ENCODE measurements around the gene PLAGL2.
"Not testable (repeated sequence)": the region's sequence is repeated elsewhere in the genome, so short reads cannot be mapped to it uniquely, and the experiment has no call there.

Gene PLAGL2, protein sequence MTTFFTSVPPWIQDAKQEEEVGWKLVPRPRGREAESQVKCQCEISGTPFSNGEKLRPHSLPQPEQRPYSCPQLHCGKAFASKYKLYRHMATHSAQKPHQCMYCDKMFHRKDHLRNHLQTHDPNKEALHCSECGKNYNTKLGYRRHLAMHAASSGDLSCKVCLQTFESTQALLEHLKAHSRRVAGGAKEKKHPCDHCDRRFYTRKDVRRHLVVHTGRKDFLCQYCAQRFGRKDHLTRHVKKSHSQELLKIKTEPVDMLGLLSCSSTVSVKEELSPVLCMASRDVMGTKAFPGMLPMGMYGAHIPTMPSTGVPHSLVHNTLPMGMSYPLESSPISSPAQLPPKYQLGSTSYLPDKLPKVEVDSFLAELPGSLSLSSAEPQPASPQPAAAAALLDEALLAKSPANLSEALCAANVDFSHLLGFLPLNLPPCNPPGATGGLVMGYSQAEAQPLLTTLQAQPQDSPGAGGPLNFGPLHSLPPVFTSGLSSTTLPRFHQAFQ

DNA sequence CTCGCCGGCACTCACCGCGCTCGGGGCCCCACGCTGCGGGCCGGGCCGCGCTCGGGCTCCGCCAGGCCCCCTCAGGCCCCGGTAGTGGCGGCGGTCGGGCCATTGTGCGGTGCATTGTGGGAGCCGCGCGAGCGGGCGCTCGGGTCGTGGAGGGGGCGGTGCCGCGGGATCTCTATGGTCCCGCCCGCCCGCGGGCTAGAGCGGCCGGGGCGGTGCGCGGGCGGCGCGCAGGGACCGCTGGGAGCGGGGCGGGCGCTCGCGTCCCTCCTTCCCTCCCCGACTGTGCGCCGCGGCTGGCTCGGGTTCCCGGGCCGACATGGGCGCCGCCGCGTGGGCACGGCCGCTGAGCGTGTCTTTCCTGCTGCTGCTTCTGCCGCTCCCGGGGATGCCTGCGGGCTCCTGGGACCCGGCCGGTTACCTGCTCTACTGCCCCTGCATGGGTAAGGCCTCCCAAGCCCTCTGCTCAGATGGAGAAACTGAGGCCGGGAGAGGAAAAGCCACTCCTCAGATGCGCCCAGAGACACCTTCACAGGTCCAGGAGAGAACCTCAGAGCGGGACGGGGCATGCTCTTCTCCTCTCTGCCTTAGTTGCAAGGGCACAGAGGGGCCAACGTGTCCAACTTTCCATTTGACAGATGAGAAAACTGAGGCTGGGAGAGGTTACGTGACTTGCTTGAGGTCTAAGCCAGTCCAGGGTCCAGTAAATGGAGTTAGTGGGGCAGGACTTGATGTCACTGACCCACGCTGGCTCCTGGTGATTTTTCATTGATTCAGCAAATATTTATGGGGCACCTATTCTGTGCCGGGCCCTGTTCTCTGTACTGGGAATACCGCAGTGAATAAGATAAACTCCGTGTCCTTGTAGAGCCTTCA, at the start of gene PLAGL2, which contains the start of gene POFUT1:
PLAGL2 (minus strand) TSS at position 118 of the 873 bp plus-strand sequence. CDS start 5,565 bp downstream, outside the sequence.
POFUT1 (plus strand) TSS at position 255 of the 873 bp plus-strand sequence; CDS start at position 317, 62 bp downstream.
- Mint-ChIP-seq H3K36me3 (ENCODE audit: low read depth) (peaks cover 81% of the 10 kb centered on the region), H3K9me3 (no peaks in the 10 kb centered on the region)

DNA sequence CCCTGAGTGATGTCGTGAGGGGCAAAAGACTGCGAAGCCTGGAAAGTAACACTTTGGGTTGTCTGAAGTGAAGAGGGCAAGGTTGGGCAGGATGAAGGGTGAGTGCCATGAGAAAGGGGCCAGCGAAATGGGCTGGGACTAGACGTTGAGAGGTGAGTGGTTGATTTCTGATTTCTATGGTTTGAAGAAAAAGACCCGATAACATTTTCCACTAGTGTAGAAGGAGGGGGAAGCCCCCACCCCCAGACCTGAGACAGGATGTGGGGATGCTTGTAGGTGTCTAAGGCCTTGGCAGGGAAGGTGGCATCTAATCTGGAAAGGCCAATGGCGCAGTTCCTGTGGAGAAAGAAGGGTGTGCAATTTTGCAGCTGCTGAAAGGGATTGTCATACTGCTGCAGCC, 44.6 kb upstream of the PLAGL2 start:
- Mint-ChIP-seq H3K27me3 (no peaks in the 10 kb centered on the region), H3K36me3 (ENCODE audit: low read depth) (peaks cover 16% of the 10 kb centered on the region), H3K9me3 (no peaks in the 10 kb centered on the region), H3K27ac (peak overlapping the region; percentile 96), H3K4me1 (ENCODE audit: low read depth) (peaks cover 83% of the 10 kb centered on the region), H3K4me3 (peak overlapping the region; percentile 79)

More for the DNA sequence above, at the start of gene PLAGL2, which contains the start of gene POFUT1:
- Mint-ChIP-seq H3K27ac (peak within 1 kb of the TSS; percentile 97), H3K27me3 (no peaks in the 10 kb centered on the region), H3K4me3 (peak within 1 kb of the TSS; percentile 100), H3K4me1 (ENCODE audit: low read depth) (peaks cover 82% of the 10 kb centered on the region)

DNA sequence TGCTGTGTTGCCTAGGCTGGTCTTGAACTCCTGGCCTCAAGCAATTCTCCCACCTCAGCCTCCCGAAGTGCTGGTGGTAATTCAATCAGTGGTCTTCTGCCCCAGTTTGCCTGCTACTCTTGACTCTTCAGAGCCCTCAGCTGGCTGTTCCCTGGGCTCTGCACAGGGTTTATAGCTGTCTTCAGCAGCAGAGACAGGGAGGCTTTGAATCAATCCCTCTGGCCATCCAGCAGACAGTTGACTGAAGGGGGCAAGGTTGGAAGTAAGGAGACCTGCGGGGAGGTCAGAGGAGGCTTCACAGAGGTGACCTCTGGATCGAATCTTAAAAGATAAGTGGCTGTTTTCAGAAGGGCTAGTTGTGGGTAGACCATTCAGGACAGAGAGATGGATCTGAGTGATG, 43.9 kb upstream of the PLAGL2 start:
- Mint-ChIP-seq H3K4me3 (peak overlapping the region; percentile 79), H3K9me3 (no peaks in the 10 kb centered on the region), H3K27me3 (no peaks in the 10 kb centered on the region), H3K36me3 (ENCODE audit: low read depth) (peaks cover 16% of the 10 kb centered on the region), H3K27ac (peak overlapping the region; percentile 96), H3K4me1 (ENCODE audit: low read depth) (peaks cover 82% of the 10 kb centered on the region)

DNA sequence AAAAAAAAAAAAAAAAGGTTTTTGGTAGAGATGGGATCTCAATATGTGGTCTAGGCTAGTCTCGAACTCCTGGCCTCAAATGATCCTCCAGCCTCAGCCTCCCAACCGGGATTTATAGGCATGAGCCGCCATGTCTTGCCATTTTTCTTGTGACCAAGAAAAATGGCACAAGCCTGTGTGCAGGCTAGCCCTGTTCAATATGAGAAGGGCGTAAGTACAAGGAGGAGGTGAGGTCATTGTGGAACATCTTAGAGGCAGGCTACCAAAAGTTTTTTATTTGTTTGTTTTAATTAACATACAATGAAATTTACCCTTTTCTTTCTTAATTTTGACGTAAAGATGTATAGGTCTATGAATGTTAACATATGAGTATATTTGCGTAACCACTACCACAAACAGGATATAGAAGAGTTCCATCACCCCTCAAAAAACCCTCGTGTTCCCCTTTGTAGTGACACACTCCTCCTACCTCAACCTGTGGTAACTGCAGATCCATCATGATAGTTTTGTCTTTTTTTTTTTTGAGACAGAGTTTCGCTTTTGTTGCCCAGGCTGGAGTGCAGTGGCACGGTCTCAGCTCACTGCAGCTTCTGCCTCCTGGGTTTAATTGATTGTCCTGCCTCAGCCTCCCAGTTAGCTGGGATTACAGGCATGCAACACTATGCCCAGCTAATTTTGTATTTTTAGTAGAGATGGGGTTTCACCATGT, 41.6 kb upstream of the PLAGL2 start:
- Mint-ChIP-seq H3K27ac (peak overlapping the region; percentile 90), H3K4me1 (ENCODE audit: low read depth) (peaks cover 78% of the 10 kb centered on the region), H3K4me3 (peak overlapping the region; percentile 31)

DNA sequence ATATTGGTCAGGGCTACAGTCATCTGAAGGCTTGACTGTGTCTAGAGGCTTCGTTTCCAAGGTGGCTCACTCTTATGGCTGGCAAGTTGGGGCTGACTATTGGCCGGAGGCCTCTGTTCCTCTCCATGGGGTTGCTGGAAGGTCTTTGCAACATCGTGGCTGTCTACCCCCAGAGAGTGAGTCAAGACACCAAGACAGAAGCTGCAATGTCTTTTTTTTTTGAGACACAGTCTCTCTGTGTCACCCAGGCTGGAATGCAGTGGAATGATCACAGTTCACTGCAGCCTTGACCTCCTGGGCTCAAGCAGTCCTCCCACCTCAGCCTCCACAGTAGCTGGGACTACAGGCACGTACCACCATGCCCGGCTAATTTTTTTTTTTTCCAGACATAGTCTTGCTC, 40.5 kb upstream of the PLAGL2 start:
- Mint-ChIP-seq H3K27ac (peak overlapping the region; percentile 90), H3K36me3 (ENCODE audit: low read depth) (peaks cover 11% of the 10 kb centered on the region), H3K9me3 (no peaks in the 10 kb centered on the region), H3K4me3 (no peak overlapping the region), H3K27me3 (no peaks in the 10 kb centered on the region), H3K4me1 (ENCODE audit: low read depth) (peaks cover 69% of the 10 kb centered on the region)

More for the DNA sequence above, 41.6 kb upstream of the PLAGL2 start:
- no peaks in the 10 kb centered on the region for H3K9me3 Mint-ChIP-seq
- H3K27me3 Mint-ChIP-seq, result no peaks in the 10 kb centered on the region
- H3K36me3 Mint-ChIP-seq (ENCODE audit: low read depth), result peaks cover 16% of the 10 kb centered on the region

DNA sequence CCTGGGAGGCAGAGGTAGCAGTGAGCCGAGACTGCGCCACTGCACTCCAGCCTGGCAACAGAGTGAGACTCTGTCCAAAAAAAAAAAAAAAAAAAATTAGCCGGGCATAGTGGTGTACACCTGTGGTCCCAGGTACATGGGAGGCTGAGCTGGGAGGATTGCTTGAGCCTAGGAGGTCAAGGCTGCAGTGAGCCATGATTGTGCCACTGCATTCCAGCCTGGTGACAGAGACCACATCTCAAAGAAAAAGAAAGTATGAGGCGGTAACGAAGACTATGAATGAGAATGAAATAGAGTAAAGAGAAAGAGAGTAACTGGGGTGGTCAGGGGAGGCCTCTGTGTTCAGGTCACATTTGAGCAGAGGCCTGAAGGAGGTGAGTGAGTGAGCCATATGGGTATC, 38.7 kb upstream of the PLAGL2 start:
- H3K9me3 Mint-ChIP-seq; H3K4me3 Mint-ChIP-seq; H3K27me3 Mint-ChIP-seq; H3K36me3 Mint-ChIP-seq (ENCODE audit: low read depth): not testable (repeated sequence)
- peak overlapping the region; percentile 43 for H3K27ac Mint-ChIP-seq
- H3K4me1 Mint-ChIP-seq (ENCODE audit: low read depth), result peaks cover 56% of the 10 kb centered on the region

DNA sequence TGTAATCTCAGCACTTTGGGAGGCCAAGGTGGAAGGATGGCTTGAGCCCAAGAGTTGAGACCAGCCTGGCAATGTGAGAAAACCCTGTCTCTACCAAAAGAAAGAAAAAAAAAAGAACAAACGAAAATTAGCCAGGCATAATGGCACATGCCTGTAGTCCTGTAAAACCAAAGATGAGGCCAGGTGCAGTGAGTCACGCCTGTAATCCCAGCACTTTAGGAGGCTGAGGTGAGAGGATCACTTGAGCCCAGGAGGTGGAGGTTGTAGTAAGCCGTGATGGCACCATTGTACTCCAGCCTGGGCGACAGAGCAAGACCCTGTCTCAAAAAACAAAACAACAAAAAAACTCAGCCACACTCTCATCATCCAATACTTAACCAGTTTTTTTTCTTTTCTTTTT, 37.4 kb upstream of the PLAGL2 start:
- peak overlapping the region; percentile 58 for H3K27ac Mint-ChIP-seq
- H3K4me1 Mint-ChIP-seq (ENCODE audit: low read depth), result peaks cover 57% of the 10 kb centered on the region
- H3K4me3 Mint-ChIP-seq, result no peak overlapping the region
- no peaks in the 10 kb centered on the region for H3K9me3 Mint-ChIP-seq
- H3K36me3 Mint-ChIP-seq (ENCODE audit: low read depth), result no peaks in the 10 kb centered on the region
- no peaks in the 10 kb centered on the region for H3K27me3 Mint-ChIP-seq

DNA sequence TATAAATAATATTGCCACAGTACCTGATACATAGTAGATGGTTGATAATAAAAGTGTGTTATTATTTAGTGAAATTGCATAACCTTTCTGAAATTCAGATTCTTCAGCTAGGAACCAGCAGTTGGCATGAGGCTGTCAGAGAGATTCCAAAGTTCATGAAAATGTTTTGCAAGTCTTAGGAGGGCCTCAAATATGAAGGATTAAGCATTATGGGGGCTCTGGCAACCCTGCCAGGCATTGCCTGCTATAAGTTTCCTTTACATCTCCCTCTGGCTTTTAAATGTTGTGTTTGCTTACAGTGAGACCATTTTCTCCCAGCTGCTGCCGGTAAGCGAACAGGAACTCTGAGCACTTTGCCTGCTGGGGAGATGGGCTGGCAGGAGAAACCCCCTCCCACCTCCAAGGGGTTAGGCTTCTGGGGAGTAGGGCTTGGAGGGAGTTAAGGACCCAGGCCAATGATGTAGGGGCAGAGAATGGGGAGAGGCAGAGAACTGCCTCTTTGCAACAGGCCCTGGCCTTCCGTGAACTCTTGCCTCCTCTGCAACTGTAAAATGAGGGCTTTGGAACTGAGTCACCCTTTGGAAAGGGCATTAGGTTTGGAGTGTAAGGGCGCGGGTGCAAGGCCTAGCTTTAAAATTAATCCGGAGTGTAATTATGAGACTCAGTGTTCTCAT, 36.7 kb upstream of the PLAGL2 start:
- H3K27ac Mint-ChIP-seq, result peak overlapping the region; percentile 58

DNA sequence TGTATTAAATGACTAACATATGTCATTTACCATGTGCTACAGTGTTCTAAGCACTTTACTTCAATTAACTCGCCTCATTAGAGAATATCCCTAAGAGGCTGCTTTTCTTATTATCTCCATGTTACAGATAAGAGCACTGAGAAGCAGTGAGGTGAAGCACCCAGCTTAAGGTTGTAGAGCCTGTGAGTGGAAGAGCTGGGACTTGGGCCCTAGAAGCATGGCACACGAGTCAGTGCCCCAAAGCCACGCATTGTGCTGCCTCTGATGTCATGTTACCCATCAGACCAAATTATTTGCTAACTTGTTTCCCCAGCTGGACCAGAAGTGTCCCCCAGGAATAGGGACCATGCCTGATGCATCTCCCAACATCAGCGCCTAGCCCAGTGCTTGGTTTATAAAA, 34.3 kb upstream of the PLAGL2 start:
- H3K4me3 Mint-ChIP-seq, result no peak overlapping the region
- H3K27ac Mint-ChIP-seq, result no peak overlapping the region
- H3K9me3 Mint-ChIP-seq, result no peaks in the 10 kb centered on the region
- no peaks in the 10 kb centered on the region for H3K27me3 Mint-ChIP-seq
- H3K4me1 Mint-ChIP-seq (ENCODE audit: low read depth), result peaks cover 51% of the 10 kb centered on the region
- H3K36me3 Mint-ChIP-seq (ENCODE audit: low read depth), result peaks cover 9% of the 10 kb centered on the region

More for the DNA sequence above, 36.7 kb upstream of the PLAGL2 start:
- Mint-ChIP-seq H3K4me3 (no peak overlapping the region), H3K4me1 (ENCODE audit: low read depth) (peaks cover 57% of the 10 kb centered on the region), H3K36me3 (ENCODE audit: low read depth) (no peaks in the 10 kb centered on the region), H3K9me3 (no peaks in the 10 kb centered on the region), H3K27me3 (no peaks in the 10 kb centered on the region)

DNA sequence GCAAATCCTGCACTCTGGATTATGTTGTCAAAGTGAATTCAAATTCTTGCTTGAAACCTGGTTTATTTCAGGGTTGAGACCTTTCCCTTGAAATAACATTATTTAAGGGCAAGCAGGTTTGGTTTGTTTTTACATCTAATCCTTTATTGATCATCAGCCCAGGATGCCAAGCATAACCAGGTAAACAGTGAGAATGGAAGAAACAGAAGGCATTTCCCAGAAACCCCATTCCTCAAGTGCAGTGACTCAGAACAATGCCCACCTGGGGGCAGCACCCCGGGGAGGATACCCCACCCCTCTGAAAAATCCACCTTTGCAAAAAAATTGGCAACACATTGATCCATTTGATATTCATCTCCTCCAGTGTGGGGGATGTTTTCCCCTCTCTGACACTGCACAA, 32.7 kb upstream of the PLAGL2 start:
- H3K4me1 Mint-ChIP-seq (ENCODE audit: low read depth), result peaks cover 44% of the 10 kb centered on the region
- H3K9me3 Mint-ChIP-seq, result no peaks in the 10 kb centered on the region
- no peaks in the 10 kb centered on the region for H3K27me3 Mint-ChIP-seq
- peaks cover 25% of the 10 kb centered on the region for H3K36me3 Mint-ChIP-seq (ENCODE audit: low read depth)
- peak overlapping the region; percentile 65 for H3K27ac Mint-ChIP-seq
- H3K4me3 Mint-ChIP-seq, result no peak overlapping the region

DNA sequence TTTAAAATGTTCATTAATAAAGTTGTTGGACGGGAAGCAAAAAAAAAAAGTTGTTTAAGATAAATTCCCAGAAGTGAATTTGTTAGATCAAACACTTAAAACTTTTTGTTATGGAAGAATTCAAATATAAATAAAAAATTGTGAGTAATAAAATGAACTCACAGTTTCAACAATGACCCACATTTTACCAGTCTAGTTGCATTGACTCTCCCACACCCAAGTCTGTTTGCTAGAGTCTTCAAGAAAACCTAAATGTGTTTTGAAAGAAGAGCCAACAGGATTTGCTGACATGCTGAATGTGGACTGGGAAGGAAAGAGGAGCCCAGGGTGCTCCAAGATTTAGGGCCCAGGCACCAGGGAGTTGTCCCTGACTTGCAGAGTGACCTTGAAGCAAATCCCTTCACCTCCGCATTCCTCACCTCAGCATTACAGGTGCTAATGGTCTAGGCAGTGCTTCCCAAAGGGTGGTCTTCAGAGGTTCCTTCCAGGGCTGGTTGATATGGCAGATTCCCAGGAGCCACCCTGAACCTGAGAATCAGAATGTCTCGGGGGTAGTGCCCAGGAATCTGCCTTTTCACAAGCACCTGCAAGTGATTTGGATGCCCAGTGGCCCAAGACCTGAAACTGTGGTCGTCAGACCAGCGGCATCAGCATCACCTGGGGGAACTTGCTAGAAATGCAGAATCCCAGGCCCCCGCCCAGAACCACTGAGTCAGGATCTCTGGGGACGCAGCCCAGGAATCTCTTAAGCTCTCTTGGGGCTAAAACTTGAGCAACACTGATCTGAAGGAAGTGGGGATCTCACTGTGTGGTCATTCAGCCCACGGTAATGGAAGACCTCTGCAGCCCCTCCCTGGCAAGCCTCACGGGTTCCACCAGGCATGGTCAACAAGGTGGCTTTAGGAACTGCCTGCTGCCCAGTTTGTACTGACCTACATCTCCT, 31.2 kb upstream of the PLAGL2 start:
- H3K36me3 Mint-ChIP-seq (ENCODE audit: low read depth), result peaks cover 38% of the 10 kb centered on the region
- H3K4me3 Mint-ChIP-seq, result no peak overlapping the region
- peaks cover 38% of the 10 kb centered on the region for H3K4me1 Mint-ChIP-seq (ENCODE audit: low read depth)
- no peaks in the 10 kb centered on the region for H3K9me3 Mint-ChIP-seq
- no peak overlapping the region for H3K27ac Mint-ChIP-seq
- no peaks in the 10 kb centered on the region for H3K27me3 Mint-ChIP-seq

DNA sequence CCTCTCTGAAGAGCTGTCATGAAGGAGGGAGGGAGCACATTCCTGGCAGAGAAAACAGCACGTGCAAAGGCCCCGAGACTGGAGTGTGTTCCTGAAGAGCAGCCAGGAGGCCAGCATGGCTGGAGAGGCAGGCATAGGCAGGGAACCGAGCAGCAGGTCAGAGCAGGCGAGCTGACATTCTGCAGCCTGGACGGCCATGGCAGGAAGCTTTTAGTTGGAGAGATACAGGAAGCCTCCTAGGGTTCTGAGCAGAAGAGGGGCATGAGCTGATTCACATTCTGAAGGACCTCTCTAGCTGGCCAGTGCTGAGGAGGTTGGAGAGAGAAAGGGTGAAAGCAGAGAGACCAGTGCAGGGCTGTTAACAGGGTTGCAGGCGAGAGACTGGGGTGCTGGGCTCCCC, 29.9 kb upstream of the PLAGL2 start:
- no peaks in the 10 kb centered on the region for H3K27me3 Mint-ChIP-seq
- no peak overlapping the region for H3K27ac Mint-ChIP-seq
- no peaks in the 10 kb centered on the region for H3K9me3 Mint-ChIP-seq
- H3K4me3 Mint-ChIP-seq, result no peak overlapping the region
- peaks cover 51% of the 10 kb centered on the region for H3K4me1 Mint-ChIP-seq (ENCODE audit: low read depth)
- peaks cover 52% of the 10 kb centered on the region for H3K36me3 Mint-ChIP-seq (ENCODE audit: low read depth)

DNA sequence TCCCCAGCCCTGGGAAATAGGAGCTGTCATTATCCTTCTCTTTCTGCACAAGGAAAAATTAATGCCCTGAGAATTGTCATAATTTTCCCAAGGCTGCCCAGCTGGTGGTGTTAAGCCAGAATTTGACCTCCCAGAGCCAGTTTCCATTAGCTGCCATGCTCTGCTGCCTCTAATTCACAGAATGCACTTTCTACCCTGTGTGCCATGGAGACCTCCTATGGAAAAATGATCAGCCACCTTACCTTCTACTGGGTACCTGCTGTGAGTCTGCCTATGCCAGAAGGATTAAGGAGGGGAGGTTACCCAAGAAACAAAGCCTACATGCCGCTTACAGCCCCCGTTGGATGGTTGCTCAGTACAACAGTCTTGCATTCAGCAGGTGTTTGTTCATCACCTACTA, 29.3 kb upstream of the PLAGL2 start:
- H3K36me3 Mint-ChIP-seq (ENCODE audit: low read depth), result peaks cover 56% of the 10 kb centered on the region
- H3K9me3 Mint-ChIP-seq, result no peaks in the 10 kb centered on the region
- H3K4me1 Mint-ChIP-seq (ENCODE audit: low read depth), result peaks cover 56% of the 10 kb centered on the region
- no peak overlapping the region for H3K4me3 Mint-ChIP-seq
- no peaks in the 10 kb centered on the region for H3K27me3 Mint-ChIP-seq
- peak overlapping the region; percentile 17 for H3K27ac Mint-ChIP-seq
